Stimulated activated CD8-positive, alpha-beta memory T cell treated with anti-CD3 and anti-CD28 coated beads, Interleukin-2, amount 100 ng/mL, for 48 hours (primary cell): Measurements from ENCODE around the gene CLCF1.

ENCODE experiments used
- DNase-seq, 2 donors: peaks; one replicate each; pipeline ENCODE4 v3.0.0-alpha.2; 2020; ENCODE audit warnings: low read depth in 2 of 2

Gene CLCF1

DNA sequence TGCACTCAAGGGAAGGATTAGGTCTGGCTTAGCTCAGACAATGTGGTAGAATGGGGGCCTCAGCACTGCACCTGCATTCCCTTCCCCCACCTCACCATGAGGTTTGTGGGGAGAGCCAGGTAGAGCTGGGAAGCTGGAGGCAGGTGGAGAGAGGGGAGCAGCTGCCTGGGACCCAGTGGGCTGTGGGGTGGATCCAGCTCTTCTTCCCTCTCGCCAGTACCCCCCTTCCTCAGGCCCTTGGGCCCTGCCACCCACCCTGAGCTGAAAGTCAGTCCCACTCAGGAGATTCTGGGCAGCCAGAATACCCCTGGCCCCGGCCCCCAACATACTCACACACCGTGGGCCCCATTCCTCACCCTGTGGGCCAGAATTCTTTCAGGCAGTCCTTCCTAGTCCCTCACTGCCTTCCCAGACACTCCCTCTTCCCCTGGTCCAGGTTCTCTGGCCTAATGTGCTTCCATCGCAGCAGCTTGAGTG lies 17.0 kb downstream of the CLCF1 start:
- DNase-seq, result no peak

- DNase-seq, result no peak
Observed at GRCh38 chr11:67355794-67356386, 17.5 kb downstream of the CLCF1 start.

DNA sequence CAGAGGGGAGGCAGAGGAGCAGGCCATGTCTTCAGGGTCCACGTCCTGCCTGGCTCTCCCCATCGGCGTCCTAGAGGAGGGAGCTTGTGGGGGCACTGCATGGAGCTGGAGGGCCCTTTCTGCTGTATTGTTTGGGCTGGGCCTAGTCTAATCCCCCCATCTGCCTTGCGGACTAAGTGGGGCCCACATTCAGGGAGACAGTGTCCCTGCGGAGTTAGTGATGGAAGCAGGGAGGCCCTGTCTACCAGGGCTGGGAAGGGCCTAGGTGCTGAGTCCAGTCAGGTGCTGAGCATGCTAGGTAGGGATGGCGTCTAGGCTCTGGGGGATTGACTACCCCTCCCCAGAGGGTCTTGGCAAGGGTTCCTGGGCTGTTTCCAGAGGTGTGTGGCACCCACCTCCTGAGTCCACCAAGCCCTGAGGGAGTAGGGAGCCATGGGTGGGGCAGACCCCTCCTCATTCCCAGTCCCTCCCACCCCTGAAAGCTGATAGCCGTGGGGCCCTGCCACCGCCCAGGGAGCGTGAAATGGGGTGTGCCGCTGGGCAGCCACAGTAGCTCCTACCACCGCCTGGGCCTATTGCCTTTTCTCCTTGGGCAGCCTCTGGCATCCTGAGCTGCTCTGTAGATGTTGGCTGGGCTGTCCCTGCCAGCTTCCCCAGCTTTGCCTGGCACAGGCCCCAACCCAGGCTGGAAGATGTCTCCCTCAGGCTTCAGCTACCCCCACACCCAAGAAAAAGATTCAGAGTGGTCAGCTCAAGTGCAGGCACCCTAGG lies 18.2 kb downstream of the CLCF1 start:
- no peak for DNase-seq

DNA sequence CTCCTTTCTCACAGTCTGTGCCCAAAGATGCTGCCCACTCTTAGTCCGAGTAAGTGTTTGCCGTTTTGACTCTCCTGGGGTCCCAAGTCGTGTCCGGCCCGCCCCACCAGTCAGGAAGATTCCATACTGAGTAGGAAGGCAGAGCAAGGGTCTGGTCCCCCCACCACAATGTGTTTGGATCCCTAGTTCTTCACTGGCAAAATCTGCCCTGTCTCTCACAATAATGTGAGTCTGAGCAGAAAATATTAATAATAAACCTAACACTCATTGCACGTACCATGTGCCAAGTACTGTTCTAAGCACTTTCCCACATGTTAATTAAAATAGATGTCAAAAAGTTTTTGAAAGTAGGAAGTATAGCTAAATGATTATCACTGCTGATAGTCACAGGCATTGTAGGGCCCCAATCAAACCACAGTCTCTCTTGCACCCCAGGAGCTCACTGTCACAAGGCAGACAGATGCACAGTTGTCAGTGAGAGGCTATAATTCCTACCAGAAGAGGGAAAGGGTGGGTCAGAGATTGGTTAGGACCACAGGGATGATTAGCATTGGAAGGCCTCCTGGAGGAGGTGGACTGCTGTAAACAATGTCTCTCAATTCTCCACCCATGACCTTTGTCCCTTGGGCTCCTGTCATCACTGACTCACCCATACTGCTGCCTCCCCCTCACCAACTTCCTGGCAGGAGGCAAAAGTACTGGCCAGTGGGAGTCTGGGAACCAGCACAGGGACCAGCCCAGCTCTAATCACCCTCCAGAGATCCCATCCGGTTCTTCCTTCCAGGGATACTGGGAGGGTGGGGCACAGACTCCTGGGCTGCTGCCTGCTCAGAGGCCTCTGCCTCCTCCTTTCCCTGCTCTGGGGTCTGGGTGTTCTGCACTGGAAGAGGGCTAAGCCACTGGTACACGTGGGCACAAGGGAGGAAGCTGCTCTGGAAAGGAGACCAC lies 19.0 kb downstream of the CLCF1 start:
- no peak for DNase-seq

DNA sequence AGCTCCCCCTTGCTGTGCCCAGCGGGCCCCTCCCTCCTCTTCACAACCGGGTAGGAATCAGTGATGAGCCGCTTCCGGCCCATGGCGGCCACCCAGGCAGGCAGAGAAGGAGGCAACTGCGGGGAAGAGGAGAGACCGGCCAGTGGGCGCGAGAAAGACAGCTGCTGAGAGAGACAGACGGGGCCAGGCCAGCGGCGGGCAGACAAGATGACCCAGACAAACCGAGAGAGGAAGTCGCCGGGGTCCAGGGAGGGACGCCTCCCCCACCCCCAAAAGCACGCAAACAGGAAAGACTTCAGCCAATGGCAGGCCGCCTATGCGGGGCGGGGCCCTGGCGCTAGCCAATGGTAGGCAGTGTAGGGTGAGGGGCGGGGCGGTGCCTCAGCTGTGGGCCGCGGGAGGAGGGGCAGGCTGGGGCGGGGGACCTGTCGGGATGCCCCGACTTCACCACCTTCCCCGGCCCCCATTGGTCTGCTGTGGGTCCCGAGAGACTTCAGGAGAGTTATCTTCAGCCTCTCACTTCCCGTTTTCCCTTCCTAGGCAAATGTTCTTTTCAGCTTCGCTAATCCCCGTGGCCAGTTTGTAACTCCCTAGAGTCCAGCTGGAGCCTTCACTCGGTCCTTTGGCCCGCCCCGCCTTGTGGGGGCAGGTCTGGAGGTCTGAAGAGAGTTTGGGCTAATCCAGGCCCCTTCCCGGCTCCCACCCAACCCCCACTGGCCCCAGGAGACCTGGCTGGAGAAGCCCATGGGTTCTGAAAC lies 19.9 kb downstream of the CLCF1 start, which contains the start of gene POLD4:
TSS of gene POLD4 (minus strand) at position 230 of the 758 bp plus-strand sequence. CDS start at position 83, 147 bp downstream.
- DNase-seq, result peak; percentile 96 to 97

DNA sequence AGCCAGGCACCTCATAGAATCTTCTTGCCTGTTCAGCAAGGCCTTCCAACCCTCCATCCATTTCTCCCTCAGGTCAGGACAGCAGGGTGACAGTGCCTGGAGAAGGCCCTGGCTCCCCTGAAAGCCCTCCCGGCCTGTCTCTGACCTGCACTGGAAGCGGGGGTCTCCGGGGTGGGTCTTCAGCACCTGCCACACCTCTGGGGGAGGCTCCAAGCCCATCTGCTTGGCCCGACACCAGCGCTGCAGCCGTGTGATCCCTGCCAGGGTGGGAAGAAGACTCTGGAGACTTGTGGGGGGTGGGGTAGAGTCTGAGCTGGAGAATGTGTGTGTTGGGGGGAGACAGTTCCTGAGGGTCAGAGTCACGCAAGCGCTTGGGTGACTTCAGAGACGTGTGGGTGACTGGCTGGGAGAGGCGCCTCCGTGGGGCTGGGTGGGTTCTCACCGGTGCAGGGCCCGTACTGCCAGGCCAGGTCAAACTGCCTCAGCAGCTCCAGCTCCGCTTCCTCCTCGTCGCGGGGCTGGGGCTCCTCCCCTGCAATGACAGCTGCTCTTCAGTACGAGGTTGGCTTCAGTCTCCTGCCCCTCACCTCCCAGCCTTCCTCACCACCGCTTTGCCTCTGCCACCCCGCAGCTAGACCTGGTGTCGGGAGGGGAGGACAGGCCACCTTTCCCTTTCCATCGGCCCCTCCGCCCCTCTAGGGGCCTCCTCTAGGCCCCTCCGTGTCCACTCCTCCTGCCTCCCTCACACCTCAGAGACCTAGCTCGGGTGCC lies 20.7 kb downstream of the CLCF1 start:
- no peak for DNase-seq

DNA sequence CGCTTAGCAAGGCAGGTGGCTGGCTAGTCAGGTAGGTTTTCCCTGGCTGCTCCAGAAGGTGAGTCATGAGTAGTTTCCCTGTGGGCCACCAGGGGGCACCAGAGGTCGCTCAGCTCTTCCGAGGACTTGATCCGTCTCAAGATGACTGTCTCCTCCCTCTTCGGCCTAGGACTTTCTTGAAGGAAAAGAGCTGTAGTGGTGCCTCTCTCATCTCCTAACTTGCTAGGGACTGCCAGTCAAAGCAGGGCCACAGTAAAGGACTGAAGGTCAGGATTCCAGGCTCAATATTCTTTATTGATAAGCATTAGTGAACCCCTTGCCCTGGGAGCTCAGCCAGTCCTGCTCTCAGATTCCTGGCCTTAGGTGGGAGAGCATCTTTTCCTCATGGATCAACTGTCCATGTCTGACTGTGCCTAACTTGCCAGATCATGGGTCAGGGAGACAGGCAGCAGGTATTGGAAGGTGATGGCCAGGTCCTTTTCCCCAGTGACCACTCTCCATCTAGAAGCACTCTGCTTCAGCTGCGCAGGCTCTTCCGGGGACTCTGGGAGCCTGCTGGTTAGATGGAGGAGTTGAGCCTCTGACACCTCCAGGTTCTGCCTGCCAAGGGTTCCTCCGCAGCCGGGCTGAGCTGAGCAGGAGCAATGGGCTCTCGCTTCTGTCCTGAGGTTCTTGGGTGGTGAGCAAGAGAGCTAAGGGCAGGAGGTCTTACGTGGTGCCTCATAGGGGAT lies 22.0 kb downstream of the CLCF1 start:
- DNase-seq, result no peak

DNA sequence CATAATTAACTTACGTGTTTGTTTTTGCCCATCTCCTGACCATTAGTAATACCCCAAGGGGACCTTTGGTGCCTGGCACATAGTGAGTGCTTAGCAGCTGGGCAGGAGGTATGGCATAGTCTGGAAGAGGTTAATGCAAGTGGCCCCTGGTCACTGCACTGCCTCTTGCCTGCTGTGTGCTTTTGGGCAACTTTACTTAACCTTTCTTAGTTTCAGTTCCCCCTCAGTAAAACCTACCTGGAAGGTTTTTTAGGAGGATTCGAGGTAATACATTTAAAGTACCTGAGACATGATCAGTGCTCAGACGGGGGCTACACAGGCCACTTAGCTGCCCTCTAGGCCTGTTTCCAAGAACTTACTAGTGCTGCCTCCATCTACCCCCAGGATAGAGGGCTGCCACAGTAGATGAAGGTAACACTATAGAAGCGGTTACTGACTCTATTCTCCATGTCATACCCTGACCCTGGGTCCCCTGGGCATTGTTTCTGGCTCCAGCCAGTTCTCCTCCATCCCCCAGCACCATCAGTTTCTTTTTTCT lies 23.4 kb downstream of the CLCF1 start:
- no peak for DNase-seq

DNA sequence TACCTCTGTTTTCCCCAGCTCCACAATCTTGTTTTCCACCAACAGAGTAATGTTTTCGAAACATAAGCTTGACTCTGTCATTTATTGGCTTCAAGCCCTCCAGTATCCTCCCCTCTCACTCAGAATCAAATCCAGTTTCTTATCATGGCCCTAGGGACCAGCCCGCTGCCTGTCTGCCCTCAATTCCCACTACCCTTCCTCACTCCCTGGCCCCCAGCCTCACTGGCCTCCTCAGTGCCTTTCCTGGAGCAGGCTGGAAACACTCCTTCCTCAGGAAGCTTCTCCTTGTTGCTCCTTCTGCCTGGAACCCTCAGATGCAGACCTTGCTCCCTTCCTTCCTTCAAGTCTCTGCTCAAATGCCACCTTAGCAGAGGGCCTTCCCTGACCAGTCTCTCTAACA lies 23.9 kb downstream of the CLCF1 start:
- no peak for DNase-seq

GRCh38 chr11:67349036-67349435 lies 24.4 kb downstream of the CLCF1 start:
- DNase-seq, result no peak

DNA sequence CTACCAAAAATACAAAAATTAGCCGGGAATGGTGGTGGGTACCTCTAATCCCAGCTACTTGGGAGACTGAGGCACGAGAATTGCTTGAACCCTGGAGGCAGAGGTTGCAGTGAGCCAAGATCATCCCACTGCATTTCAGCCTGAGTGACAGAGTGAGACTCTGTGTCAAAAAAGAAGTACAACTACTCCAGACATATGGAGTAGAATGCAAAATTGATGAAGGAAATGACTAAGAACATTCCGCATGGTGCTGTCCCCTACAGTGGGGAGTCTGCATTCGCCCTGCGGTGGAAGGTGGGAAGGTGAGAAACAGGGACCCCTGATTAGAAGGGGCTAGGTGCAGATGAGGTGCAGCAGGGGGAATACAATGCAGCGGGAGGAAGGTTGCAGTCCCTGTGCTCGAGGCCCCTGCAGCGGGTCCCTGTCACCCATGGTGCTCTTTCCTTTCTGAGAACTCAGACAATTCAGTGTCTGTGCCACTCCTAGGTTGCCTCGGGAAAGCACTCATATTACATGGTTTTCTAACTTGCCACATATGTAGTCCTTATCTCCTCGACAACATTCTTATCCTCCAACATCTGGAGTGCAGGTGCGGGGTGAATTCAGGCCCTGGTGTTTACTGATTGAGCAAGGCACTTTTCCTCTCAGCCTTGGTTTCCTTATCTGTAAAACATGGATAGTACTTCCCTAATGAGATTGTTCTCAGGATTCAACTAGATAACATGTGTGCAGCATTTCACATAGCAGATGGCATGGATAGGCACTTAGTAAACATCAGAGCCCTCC lies 25.2 kb downstream of the CLCF1 start:
- no peak for DNase-seq

DNA sequence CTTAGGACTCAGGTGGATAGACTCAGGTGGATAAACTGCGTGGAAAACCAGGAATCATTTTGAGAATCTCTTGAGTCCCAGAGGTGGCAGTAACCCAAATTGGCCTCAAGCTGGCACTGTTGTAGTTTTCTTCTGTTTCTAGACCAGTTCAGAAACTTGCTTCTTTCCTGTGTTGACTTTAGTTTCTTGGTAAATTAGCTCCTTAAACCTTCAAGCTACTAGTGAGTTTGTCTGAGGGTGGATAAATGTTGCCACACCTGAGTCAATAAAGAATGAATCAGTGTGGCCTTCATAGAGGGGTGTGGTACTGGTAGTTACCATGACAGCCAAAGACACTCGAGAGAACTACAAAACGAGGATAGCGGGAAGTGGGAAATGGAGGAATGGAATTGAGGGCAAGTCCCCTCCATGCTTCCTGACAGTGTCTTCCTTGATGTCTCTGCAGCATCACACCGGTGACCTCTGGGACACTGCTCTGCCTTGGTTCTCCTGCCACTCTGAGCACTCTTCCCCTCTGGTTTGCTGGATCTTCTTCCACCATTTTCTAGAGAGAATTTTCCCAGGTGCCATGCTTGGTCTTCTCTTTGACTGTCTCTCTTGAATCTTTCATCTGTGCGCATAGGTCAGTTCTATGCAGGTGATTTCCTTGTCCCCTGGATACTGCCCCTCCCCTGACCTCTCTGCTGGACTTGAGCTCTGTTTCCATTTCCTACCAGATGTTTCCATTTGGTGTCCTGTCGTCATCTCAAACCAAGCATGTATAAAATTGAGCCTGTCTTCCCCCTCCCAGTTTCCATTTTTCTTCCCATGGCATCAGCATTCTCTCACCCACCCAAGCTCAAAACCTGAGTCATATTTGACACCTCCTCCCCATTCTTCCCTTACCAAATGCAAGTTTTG lies 27.2 kb downstream of the CLCF1 start:
- DNase-seq, result no peak

GRCh38 chr11:67345247-67345919 lies 28.0 kb downstream of the CLCF1 start:
- DNase-seq, result no peak

GRCh38 chr11:67344264-67344663 lies 29.1 kb downstream of the CLCF1 start:
- DNase-seq, result no peak

- no peak for DNase-seq
Observed at GRCh38 chr11:67337257-67337656, 36.1 kb downstream of the CLCF1 start.

- DNase-seq, result no peak
Observed at GRCh38 chr11:67332081-67332691, 41.2 kb downstream of the CLCF1 start.

GRCh38 chr11:67323526-67323925 lies 49.9 kb downstream of the CLCF1 start:
- DNase-seq, result no peak
